GM19467 (cell line): Measurements from ENCODE around the gene OR4P4.

Experiments used
- ATAC-seq: cut with Tn5 transposase; IDR thresholded peaks from one replicate; pipeline ENCODE4 v1.9.1; 2021; ENCODE audit warnings: mild to moderate bottlenecking, moderate library complexity; ENCODE audit not compliant: unreplicated experiment

Gene OR4P4

DNA sequence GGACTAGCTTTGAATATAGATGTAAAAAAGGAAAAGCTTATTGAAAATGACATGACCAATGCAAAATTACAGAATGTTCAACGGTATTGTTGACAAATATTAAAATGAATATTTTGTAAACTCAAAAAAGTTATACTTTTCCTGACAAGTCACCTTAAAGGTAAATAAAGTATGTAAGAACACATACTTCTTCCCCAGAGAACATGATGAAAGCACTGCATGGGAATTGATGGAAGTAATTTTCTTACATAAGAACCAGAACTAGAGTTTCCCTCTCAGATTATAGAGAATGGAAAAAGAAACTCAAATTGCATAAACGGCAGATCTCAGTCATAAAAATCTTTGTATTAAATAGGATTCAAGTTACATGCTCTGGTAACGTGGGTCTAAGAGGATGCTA lies at the start of gene OR4P4:
Gene OR4P4, plus strand, starts transcription at position 301 of the 400 bp plus-strand sequence.
- no peak for ATAC-seq

DNA sequence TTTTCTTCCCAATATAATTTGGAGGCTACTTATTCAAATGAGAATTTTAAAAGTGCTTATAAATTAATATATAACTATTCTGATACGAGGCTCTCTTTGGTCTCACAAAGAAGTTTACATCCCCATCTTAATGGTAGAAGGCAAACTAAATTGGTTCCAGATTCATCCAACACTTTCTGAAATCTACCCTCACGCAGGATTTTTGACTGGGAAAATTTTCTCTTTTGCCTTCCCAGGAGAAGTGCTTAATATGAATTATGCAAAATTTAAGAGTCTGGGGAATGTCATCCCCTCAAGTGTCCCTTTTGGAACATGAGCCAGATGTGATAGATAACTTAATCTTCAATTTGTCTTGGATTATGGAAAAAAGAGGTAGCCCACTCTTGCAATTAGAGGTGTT lies 27.4 kb upstream of the OR4P4 start, which contains the start of gene OR4C11:
Gene OR4C11, minus strand, starts transcription at position 101 of the 400 bp plus-strand sequence. CDS start 3,272 bp downstream, outside the sequence.
- ATAC-seq, result no peak

DNA sequence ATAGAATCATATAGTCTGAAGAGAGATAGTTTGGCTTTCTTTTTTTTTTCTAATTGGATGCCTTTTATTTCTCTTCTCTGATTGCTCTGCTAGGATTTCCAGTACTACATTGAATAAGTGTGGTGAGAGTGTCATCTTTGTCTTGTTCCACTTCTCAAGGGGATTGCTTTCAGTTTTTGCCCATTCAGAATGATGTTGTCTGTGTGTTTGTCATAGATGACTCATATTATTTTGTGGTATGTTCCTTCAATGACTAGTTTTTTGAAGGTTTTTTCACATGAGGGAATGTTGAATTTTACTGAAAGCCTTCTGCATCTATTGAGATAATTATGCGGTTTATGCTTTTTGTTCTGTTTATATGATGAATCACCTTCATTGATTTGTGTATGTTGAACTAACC lies 10.4 kb upstream of the OR4P4 start:
- ATAC-seq, result no peak

DNA sequence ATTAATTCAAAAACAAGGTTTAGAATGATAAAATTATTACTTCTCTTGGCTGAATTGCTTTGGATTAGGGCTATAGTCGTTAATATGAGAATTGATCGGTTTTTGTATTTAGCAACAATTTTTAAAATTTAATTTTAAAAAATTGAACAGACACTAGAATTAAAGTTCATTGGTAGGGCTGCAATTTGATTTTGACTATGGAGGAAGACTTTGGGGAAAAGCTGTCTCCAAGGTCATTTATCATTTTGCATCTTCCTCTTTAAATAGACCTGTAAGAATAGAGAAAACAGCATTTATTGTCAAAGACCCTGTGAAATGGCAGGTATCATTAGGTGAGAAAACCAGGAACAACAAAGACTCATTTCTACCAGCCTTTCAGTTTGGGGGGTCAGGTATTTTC lies 13.1 kb downstream of the OR4P4 start, which contains the start of gene OR4S2:
Gene OR4S2, plus strand, starts transcription at position 301 of the 400 bp plus-strand sequence. CDS start 2,577 bp downstream, outside the sequence.
- ATAC-seq, result no peak

DNA sequence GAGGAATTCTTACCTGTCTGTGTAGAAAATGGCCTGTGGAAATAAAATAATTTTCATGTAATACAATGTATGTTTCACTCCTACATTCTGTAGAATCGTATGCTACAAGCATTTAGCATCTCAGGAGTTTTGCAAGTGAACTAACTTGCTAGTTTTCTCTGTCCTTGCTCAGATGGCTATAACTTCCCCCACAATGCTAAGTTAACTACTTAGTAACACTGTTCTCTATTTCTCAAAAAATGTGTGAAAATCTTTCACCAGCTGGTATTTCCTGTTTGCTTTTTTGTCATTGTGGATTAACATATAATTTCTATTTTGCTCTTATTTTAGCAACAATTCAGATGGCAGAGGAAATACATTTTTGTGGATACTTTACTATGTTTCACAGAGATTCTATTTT lies 17.6 kb downstream of the OR4P4 start:
- no peak for ATAC-seq

DNA sequence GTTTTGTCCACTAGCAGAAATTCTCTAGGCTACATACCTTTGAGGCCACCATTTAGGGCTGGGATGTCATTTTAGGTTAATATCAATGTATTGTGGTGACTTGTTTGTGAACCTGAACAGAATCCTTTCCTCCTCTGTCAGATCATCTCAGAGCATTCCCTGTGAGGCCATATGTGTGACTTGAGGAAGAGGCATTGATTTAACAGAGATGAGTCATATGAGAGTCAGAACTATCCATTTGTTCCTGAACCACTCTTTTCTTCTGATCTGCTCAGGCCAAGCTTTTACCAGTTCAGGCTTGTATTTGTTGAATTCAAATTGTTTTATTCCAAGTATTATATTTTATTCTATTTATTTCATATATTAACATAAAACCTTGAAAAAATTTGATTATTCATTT lies 20.2 kb downstream of the OR4P4 start:
- no peak for ATAC-seq

DNA sequence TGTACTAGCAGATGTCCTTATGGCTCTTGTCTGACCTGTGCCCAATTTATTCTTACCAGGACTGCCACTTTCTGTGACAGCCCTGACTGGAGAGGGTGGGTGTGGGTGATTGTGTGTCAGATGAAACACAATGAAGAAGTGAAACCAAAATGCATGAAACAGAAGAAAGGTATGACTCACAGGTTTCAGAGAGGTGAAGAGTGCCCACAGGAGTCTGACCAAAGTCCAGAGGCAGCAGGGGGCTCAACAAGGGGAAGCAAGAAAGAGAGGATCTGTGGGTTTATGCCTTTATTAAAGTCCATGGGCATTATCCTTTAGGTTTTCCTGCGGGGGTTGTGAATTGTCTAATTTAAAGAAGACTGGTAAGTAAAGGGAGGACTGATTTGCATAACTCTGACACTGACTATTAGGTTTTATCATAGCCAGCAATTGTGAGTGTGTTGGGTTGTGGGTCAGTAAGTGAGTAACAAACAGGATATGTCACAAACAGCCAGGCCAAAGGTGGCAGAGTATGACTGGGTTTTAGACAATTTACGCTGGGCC lies 23.2 kb downstream of the OR4P4 start:
- peak; percentile 94 for ATAC-seq

DNA sequence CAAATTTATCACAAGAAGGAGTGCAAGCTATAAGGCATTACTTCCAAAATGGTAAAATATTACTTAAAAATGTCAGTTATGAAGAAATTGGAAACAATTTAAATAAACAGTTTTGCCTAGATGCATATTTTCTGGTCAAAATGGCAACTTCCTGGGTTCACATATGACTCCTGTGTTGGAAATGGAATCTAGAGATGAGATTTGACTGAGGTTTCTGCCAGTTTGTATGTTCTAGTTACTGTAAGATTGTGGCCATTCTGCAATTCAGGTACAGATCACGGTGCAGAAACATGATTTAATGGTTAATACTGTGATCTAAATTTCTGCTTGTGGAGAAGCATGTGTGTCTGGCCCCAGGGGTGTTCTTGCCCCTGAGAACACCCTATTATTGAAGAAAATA lies 23.7 kb downstream of the OR4P4 start:
- peak; percentile 28 for ATAC-seq

DNA sequence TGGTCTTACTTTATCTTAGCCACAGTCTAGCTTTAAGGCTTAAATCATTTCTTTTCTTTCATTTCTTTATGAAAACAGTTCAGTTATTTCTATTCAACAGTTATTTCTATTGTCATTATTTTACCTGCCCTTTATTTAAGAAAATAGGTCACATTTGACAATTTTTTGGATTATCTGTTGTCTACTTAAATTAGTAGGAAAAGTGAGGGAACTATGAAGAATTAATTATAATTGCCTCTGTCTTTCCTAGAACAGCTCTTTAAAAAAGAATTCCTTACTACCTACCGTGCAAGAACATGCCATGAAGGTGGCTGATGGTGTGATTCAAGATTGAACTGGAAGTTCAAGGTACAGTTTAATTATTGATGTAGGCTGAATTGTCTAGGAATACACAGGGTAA lies 27.0 kb downstream of the OR4P4 start, which contains the start of gene OR4C6:
Gene OR4C6, plus strand, starts transcription at position 301 of the 400 bp plus-strand sequence. CDS start 2,966 bp downstream, outside the sequence.
- ATAC-seq, result no peak

DNA sequence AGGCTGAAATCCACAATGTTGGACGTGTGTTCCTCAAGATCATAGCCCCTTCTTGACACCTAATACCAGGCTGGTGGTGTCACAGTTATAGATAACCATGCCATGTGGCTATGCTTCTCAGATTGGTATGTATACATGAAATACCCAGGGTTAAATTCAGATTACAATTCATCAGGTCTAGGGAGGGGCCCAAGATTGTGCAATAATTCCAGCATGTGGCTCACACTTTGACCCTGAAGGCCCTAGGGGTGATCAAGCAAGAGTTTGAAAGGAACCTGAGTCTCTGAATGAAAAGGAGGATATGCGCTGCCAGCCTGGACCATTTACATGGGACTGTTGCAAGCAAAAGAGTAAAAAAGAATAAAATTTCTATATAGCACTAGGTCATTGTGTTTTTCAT lies 34.5 kb downstream of the OR4P4 start:
- ATAC-seq, result no peak

DNA sequence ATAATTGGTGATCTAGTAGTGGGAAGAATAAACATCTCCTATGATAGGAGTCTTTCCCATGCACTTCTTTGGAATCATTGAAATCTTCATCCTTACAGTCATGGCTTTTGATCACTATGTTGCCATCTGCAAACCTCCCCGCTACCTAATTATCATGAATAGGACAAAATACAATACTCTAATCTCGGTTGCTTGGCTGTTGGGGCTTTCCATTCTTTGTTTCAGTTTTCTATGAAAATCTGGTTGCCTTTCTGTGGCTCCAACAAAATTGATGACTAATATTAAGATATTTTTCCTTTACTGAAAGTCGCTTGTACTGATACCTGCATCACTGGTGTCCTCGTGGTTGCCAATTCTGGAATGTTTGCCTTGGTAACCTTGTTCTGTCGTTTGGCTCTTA lies 38.9 kb downstream of the OR4P4 start:
- no peak for ATAC-seq
